PC-3 (cell line): ENCODE measurements around the gene BORCS8. TPM values are rescaled to one million over a fixed set of nuclear protein-coding genes. Genes with fewer than 3 reads are reported as not detected.

Source experiments
- ATAC-seq: fragments of 200-7000 bp; cut with Tn5 transposase; 2 replicates; pipeline ENCODE4 v1.9.1; 2020; ENCODE audit warnings: mild to moderate bottlenecking, moderate library complexity
- BruUV-seq: library from RNA; stranded (reverse); fragments of 400-500 nt; replicated peaks from 2 replicates; lab custom pipeline; 2021; lab: Mats Ljungman, UMichigan
- CTCF ChIA-PET: fragments of 300-600 bp; sonication (Branson Sonifier 250); formaldehyde crosslinking; loops from one replicate; lab custom pipeline; 2022; ENCODE audit warnings: antibody characterized with exemption; lab: Charles Lee
- POLR2A ChIA-PET: fragments of 300-600 bp; sonication (Branson Sonifier 250); formaldehyde crosslinking; loops from one replicate; lab custom pipeline; 2022; ENCODE audit warnings: antibody characterized with exemption; ENCODE audit not compliant: unreplicated experiment; lab: Charles Lee
- DNase-seq: peaks from one replicate; pipeline ENCODE4 v3.0.0-alpha.2; 2015
- H2AFZ ChIP-seq: fragments of 300-600 bp; sonication (generic); 2 replicates; pipeline ENCODE4 v1.6.0; 2016; ENCODE audit warnings: antibody characterized with exemption, low read length
- H3F3A ChIP-seq: fragments of 300-600 bp; sonication (generic); one replicate; pipeline ENCODE4 v1.6.0; 2017; ENCODE audit warnings: antibody characterized with exemption, low read length, control low read depth, mild to moderate bottlenecking; ENCODE audit not compliant: unreplicated experiment
- H3K27ac ChIP-seq: fragments of 300-600 bp; sonication (generic); 2 replicates; pipeline ENCODE4 v1.5.1; 2016; ENCODE audit warnings: mild to moderate bottlenecking, low read length
- H3K27me3 ChIP-seq: fragments of 300-600 bp; sonication (generic); 2 replicates; pipeline ENCODE4 v1.6.1; 2016; ENCODE audit warnings: low read length, mixed read lengths
- H3K36me3 ChIP-seq: fragments of 300-600 bp; sonication (generic); 2 replicates; pipeline ENCODE4 v1.6.1; 2016; ENCODE audit warnings: low read depth, mixed run types, low read length, mixed read lengths
- H3K4me1 ChIP-seq: fragments of 300-600 bp; sonication (generic); 2 replicates; pipeline ENCODE4 v1.5.1; 2016; ENCODE audit warnings: low read length; ENCODE audit not compliant: insufficient read depth
- H3K4me2 ChIP-seq: fragments of 300-600 bp; sonication (generic); 2 replicates; pipeline ENCODE4 v1.6.0; 2016; ENCODE audit warnings: low read length
- H3K4me3 ChIP-seq: fragments of 300-600 bp; sonication (generic); 2 replicates; pipeline ENCODE4 v1.5.1; 2016; ENCODE audit warnings: mild to moderate bottlenecking, low read length, mixed read lengths
- H3K79me2 ChIP-seq: fragments of 300-600 bp; sonication (generic); 2 replicates; pipeline ENCODE4 v1.6.1; 2017; ENCODE audit warnings: low read length, mixed read lengths
- H3K9ac ChIP-seq: fragments of 300-600 bp; sonication (generic); 2 replicates; pipeline ENCODE4 v1.6.0; 2016; ENCODE audit warnings: mild to moderate bottlenecking, low read length
- H3K9me2 ChIP-seq: fragments of 300-600 bp; sonication (generic); replicated peaks from 2 replicates; pipeline ENCODE4 v1.6.1; 2016; ENCODE audit warnings: mixed run types, low read length, mixed read lengths
- H3K9me3 ChIP-seq: fragments of 300-600 bp; sonication (generic); 2 replicates; pipeline ENCODE4 v1.6.1; 2016; ENCODE audit warnings: low read length, mixed read lengths
- H4K20me1 ChIP-seq: fragments of 300-600 bp; sonication (generic); 2 replicates; pipeline ENCODE4 v1.6.1; 2016; ENCODE audit warnings: low read length, mixed read lengths
- EZH2 ChIP-seq: fragments of 300-600 bp; sonication (generic); IDR thresholded peaks from one replicate; pipeline ENCODE4 v1.6.1; 2017; ENCODE audit warnings: antibody characterized with exemption, mild to moderate bottlenecking, low read length; ENCODE audit not compliant: unreplicated experiment
- EZH2phosphoT487 ChIP-seq: fragments of 300-600 bp; sonication (generic); IDR thresholded peaks from 2 replicates; pipeline ENCODE4 v1.6.1; 2018; ENCODE audit warnings: mild to moderate bottlenecking, antibody characterized with exemption, low read length, borderline replicate concordance
- intact Hi-C: fragments of 100-400 bp; cut with micrococcal nuclease; formaldehyde crosslinking; loops from 2 replicates; pipeline ENCODE4 v1.9.0; 2023
- total RNA-seq: library from RNA; depleted of rRNA; stranded (reverse); fragments of >200 nt; gene quantifications from 2 replicates; pipeline ENCODE4 v1.2.3, GENCODE V29; 2014
- TF ChIP-seq, protein P1 (sequence below): fragments of 300-600 bp; sonication (generic); conservative IDR thresholded peaks from 2 replicates; pipeline ENCODE4 v1.5.1; 2017; ENCODE audit warnings: antibody characterized with exemption, low read depth, mild to moderate bottlenecking, low read length

The BORCS8 gene
- total RNA-seq, 1 experiment from 2014 or later: 33.1 TPM

DNA sequence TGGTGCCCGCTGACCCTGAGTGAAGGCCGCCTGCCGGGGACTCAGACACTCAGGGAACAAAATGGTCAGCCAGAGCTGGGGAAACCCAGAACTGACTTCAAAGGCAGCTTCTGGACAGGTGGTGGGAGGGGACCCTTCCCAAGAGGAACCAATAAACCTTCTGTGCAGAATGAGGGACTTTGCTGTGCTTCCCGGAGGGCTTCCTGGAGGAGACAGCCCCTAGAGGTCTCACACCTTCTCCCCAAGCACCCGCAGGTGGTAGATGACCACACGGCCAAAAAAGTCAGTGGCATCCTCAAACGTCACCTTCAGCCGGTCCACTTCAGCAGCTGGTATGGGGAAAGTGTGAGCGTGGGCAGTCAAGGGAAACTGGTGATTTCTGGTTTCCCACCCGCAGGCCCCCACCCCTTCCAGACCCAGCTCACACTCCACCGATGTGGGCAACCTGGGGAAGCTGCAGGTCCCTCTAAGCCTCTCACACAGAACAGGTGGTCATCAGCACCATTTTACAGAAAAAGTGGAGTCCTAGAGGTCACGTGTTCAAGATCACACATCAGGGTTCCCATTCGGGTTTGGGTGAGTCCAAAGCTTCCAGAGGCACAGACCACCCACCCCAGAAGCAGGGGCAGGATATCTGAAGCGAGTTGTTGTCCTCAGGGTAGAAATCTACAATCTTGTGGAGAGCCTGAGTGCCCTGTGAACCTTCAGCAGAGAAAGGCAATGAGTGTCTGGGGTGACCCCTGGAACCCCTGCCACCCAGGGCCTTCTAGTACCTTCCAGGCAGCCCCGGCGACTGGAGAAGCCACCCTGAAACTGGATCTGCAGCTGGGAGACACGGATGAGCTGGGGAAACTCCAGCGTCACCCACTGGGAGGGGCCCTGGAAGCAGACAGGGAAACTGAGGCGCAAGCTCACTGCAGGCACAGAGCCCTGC lies 10.0 kb upstream of the BORCS8 start:
- no peaks in the 10 kb centered on the region for H3F3A ChIP-seq
- H3K4me1 ChIP-seq: peaks cover 13% of the 10 kb centered on the region
- H3K9me3 ChIP-seq: no peaks in the 10 kb centered on the region
- no peak overlapping the region for H2AFZ ChIP-seq
- no TSS peak for BruUV-seq
- ChIA-PET CTCF (no interaction called here), POLR2A (no interaction called here)
- peak overlapping the region; percentile 95 for H3K9ac ChIP-seq
- peaks cover 16% of the 10 kb centered on the region for H3K36me3 ChIP-seq
- H3K79me2 ChIP-seq: peaks cover 20% of the 10 kb centered on the region
- TF ChIP-seq EZH2 (no peak), EZH2phosphoT487 (no peak)
- TF ChIP-seq, protein P1, sequence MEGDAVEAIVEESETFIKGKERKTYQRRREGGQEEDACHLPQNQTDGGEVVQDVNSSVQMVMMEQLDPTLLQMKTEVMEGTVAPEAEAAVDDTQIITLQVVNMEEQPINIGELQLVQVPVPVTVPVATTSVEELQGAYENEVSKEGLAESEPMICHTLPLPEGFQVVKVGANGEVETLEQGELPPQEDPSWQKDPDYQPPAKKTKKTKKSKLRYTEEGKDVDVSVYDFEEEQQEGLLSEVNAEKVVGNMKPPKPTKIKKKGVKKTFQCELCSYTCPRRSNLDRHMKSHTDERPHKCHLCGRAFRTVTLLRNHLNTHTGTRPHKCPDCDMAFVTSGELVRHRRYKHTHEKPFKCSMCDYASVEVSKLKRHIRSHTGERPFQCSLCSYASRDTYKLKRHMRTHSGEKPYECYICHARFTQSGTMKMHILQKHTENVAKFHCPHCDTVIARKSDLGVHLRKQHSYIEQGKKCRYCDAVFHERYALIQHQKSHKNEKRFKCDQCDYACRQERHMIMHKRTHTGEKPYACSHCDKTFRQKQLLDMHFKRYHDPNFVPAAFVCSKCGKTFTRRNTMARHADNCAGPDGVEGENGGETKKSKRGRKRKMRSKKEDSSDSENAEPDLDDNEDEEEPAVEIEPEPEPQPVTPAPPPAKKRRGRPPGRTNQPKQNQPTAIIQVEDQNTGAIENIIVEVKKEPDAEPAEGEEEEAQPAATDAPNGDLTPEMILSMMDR: no peak
- no peak for ATAC-seq
- H3K4me3 ChIP-seq: peak overlapping the region; percentile 79
- no peak for DNase-seq
- H3K27ac ChIP-seq: no peak overlapping the region
- no peaks in the 10 kb centered on the region for H3K9me2 ChIP-seq
- H3K4me2 ChIP-seq: peak overlapping the region; percentile 96
- H4K20me1 ChIP-seq: no peaks in the 10 kb centered on the region
- intact Hi-C loops: no loop called here
- H3K27me3 ChIP-seq: no peaks in the 10 kb centered on the region

DNA sequence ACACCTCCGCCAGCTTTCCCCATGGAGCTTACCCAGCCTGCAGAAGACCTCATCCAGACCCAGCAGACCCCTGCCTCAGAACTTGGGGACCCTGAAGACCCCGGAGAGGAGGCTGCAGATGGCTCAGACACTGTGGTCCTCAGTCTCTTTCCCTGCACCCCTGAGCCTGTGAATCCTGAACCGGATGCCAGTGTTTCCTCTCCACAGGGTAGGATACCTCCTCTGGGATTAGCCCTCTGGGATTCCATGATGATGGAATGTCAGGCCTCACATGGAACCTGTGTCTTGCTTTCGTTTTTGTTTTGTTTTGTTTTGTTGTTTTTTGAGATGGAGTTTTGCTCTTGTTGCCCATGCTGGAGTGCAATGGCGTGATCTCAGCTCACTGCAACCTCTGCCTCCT lies 2.0 kb upstream of the BORCS8 start:
- H3K9me3 ChIP-seq: no peaks in the 10 kb centered on the region
- intact Hi-C loops: no loop called here
- no peak overlapping the region for H3K9ac ChIP-seq
- H3K79me2 ChIP-seq: peaks cover 48% of the 10 kb centered on the region
- H3K27me3 ChIP-seq: no peaks in the 10 kb centered on the region
- H3K36me3 ChIP-seq: peaks cover 10% of the 10 kb centered on the region; the same call in 1 of the 2 replicates
- TF ChIP-seq EZH2phosphoT487 (no peak), EZH2 (no peak)
- TF ChIP-seq, protein P1: no peak
- DNase-seq (no peak), ATAC-seq (no peak)
- no peaks in the 10 kb centered on the region for H4K20me1 ChIP-seq
- no peak overlapping the region for H3K27ac ChIP-seq
- H3K4me2 ChIP-seq: peak overlapping the region; percentile 99; the same call in 1 of the 2 replicates
- ChIA-PET POLR2A (no interaction called here), CTCF (no interaction called here)
- peaks cover 3% of the 10 kb centered on the region; the same call in 1 of the 2 replicates for H3K4me1 ChIP-seq
- BruUV-seq: no TSS peak
- no peaks in the 10 kb centered on the region for H3K9me2 ChIP-seq
- no peaks in the 10 kb centered on the region for H3F3A ChIP-seq
- H2AFZ ChIP-seq: no peak overlapping the region
- H3K4me3 ChIP-seq: peak overlapping the region; percentile 98; the same call in 1 of the 2 replicates
